ENCODE results near the gene CCNT1. TPM values are rescaled to one million over a fixed set of nuclear protein-coding genes. Genes with fewer than 3 reads are reported as not detected.
"Not testable (repeated sequence)": the region's sequence is repeated elsewhere in the genome, so short reads cannot be mapped to it uniquely, and the experiment has no call there.

Gene CCNT1
- 10 to 100 TPM; 29.5 to 58.5 (median 37.2) TPM for total RNA-seq

DNA sequence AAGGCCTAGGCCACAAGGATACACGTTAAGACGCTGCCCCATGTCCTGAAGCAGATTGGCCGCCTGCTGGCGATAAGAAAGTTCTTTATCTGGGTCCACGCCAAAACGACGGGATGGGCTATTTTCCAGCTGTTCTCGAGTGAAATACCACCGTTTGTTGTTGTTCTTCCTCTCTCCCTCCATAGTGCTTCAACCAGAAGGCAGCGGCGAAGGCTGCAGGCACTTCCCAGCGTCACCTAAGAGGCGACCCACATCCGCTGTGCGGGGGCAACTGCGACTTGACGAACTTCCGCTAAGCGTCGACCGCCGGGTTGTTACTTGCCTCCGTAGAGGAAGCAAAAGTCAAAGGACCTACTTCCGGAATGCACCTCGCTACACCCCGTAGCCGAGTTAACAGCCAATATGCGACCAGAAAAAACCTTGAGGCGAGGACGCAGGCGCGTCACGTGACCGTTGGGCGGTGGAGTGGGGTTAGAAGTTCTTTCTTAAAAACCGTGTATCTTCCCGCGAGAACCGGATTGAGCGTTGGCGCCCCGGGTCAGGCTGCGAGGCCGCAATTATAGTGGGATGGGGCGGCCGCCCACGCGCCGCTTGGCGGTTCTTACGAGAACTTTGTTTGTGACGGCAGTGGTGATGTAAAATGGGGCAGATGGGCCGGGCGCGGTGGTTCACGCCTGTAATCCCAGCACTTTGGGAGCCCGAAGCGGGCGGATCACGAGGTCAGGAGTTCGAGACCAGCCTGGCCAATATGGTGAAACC is at the start of gene CCNT1:
CCNT1 (minus strand) TSS at position 215 of the 759 bp plus-strand sequence; CDS start at position 183, 32 bp downstream.
- in situ Hi-C loops (cut with MboI; ENCODE audit: low pct_unique_long_range_greater_than_20kb in 2 of 9, low sequenced_read_pairs in 9 of 9, unreplicated experiment in 9 of 9): no loop called here
- Histone ChIP-seq H3K4me3 (peak within 1 kb of the TSS; percentile 52 to 91 (median 79)), H3K27ac (peak within 1 kb of the TSS; percentile 89 to 96), H3K4me1 (replicated peaks in 1 of 2) (peaks cover 13 to 20% of the 10 kb centered on the region in 2 donors)
- WGBS, 10 experiments: 0 to 3% (median 1%) methylated on average over 2 to 48 of the region's 61 CpGs
- peak; percentile 91 to 98 (median 97) for ATAC-seq (replicated peaks in 6 of 8)

DNA sequence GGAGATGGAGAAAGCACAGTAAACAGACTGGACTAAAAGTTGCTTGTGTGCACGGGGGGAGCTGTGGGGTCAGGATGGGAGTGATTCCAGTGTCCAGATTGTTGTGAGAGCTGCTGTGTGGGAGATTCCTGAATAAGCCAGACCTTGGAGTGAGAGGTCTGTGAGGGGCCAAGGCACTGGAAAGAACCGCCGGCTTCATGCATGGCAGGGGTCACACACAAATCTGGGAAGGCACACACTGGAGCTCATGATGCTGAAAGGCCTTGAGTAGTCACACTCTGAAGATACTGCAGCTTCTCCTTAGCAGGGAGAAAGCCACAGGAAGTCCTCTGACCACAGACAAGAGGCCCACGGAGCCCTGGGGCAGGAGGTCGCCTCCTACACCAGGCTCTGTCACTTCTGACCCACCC is 49.3 kb upstream of the CCNT1 start:
- H3K4me3 ChIP-seq: no peak overlapping the region
- H3K27ac ChIP-seq: no peak overlapping the region
- WGBS, 10 experiments: 80 to 100% (median 87%) methylated on average over 2 to 3 of the region's 5 CpGs; no CpG with 5 or more reads in 6 of the 10 experiments
- no peaks in the 10 kb centered on the region for H3K4me1 ChIP-seq (replicated peaks in 1 of 2)
- in situ Hi-C loops (cut with MboI; ENCODE audit: low pct_unique_long_range_greater_than_20kb in 2 of 9, low sequenced_read_pairs in 9 of 9, unreplicated experiment in 9 of 9): no loop called here
- ATAC-seq (replicated peaks in 6 of 8): peak in 2 of 8 experiments; percentile 13 to 42

DNA sequence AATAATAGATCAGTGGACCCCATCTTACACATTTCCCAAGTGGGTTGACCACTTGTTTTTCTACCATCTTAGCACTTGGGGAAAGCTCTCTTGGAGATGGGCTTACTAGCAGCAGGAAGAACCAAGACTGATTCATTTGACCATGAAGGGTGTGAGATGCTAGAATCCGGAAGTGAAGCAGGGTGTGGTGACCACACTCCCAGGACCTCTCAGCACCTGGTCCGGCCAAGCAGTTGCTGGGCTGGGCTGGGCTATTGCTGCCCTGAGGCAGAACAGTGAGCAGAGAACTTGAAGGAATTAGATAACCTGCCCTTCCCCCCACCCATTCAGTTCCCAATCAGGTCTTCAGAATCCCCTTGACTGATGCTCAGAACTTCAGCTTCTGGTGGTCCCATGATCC is 48.0 kb upstream of the CCNT1 start:
- Histone ChIP-seq H3K4me3 (no peak overlapping the region), H3K27ac (no peak overlapping the region), H3K4me1 (replicated peaks in 1 of 2) (no peaks in the 10 kb centered on the region)
- peak in 3 of 8 experiments; percentile 57 to 95 (median 88) for ATAC-seq (replicated peaks in 6 of 8)
- in situ Hi-C loops (cut with MboI; ENCODE audit: low pct_unique_long_range_greater_than_20kb in 2 of 9, low sequenced_read_pairs in 9 of 9, unreplicated experiment in 9 of 9): no loop called here
- WGBS, 10 experiments: 100% methylated on average over 1 to 2 of the region's 2 CpGs; no CpG with 5 or more reads in 8 of the 10 experiments

DNA sequence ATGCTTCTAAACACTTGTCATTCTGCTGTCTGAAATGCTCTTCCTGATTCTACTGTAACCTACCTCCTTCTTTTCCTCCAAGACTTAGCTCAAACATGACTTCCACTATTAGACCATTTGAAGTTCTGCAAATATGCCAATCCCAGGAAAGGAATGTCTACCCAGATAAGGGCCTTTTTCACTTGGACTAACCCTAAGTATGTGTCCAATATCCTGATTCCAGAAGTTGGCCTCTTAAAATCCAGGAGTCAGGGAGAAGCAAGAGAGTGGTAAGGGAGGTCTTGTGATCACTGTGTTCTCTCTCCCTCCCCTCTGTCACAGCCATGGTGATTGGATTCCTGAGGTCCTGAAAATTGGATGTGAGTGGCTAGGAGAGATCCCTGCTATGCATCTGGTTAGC is 42.2 kb upstream of the CCNT1 start:
- no peak for ATAC-seq (replicated peaks in 6 of 8)
- Histone ChIP-seq H3K4me3 (no peak overlapping the region), H3K4me1 (replicated peaks in 1 of 2) (no peaks in the 10 kb centered on the region), H3K27ac (no peak overlapping the region)
- in situ Hi-C loops (cut with MboI; ENCODE audit: low pct_unique_long_range_greater_than_20kb in 2 of 9, low sequenced_read_pairs in 9 of 9, unreplicated experiment in 9 of 9): no loop called here

DNA sequence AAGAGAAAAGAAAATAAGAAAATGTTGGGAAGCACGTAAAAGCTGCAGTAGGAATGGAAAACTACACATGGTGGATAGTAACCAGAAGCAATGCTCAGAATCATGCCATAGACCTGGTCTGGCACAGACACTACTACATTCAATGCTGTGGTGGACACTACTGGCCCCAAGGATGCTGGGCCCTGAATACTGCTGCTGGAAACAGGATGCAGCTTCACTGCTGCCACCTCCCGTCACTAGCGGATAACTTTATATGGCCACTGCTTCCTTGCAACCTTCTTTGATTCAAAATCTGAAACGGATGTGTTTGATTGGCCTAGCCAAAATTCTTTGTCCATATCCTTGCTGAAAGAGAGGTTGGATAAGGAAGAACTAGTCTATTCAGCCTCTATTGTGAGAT is 41.7 kb upstream of the CCNT1 start:
- in situ Hi-C loops (cut with MboI; ENCODE audit: low pct_unique_long_range_greater_than_20kb in 2 of 9, low sequenced_read_pairs in 9 of 9, unreplicated experiment in 9 of 9): no loop called here
- no peak overlapping the region for H3K27ac ChIP-seq
- WGBS, 10 experiments: 51 to 100% (median 69%) methylated on average over 1 to 4 of the region's 4 CpGs; no CpG with 5 or more reads in 1 of the 10 experiments
- H3K4me3 ChIP-seq: no peak overlapping the region
- H3K4me1 ChIP-seq (replicated peaks in 1 of 2): no peaks in the 10 kb centered on the region
- peak in 1 of 8 experiments; percentile 25 for ATAC-seq (replicated peaks in 6 of 8)

DNA sequence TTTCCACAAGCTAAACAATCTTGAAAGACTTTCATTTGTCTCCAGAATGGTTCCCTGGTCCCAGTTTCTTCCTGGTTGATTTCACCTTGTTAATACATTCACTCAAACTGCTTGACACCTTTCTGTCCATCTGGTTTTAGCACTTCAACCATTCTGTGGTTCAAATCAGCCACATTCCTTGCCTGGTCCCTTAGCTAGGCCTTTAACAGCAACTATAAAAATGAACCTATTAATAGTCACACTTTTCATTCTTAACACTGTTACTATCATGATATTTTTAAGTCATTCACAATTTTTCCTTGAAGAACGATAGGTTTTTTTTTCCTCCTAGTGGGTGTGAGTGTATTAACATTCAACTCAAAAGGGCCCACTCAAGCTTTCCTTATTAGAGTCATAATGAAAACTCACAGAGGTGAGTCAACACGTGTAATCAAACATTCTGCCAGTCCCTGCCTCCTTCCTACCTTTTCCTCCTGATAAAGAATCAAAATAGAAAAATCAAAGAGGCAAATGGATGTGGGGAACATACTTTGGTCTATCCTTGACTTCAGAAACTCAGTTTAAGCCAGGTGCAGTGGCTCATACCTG is 34.4 kb upstream of the CCNT1 start:
- in situ Hi-C loops (cut with MboI; ENCODE audit: low pct_unique_long_range_greater_than_20kb in 2 of 9, low sequenced_read_pairs in 9 of 9, unreplicated experiment in 9 of 9): no loop called here

GRCh38 chr12:48750215-48750614 is 33.7 kb upstream of the CCNT1 start:
- WGBS, 10 experiments: 100% methylated on average over 1 of the region's 1 CpG; no CpG with 5 or more reads in 7 of the 10 experiments
- no peak overlapping the region for H3K4me3 ChIP-seq
- ATAC-seq (replicated peaks in 6 of 8): peak in 2 of 8 experiments; percentile 36 to 47
- in situ Hi-C loops (cut with MboI; ENCODE audit: low pct_unique_long_range_greater_than_20kb in 2 of 9, low sequenced_read_pairs in 9 of 9, unreplicated experiment in 9 of 9): no loop called here
- H3K4me1 ChIP-seq (replicated peaks in 1 of 2): no peaks in the 10 kb centered on the region
- H3K27ac ChIP-seq: no peak overlapping the region

More for the DNA sequence above, 34.4 kb upstream of the CCNT1 start:
- 17 to 85% (median 45%) methylated on average over 1 to 2 of the region's 2 CpGs for WGBS, 10 experiments
- Histone ChIP-seq H3K27ac (no peak overlapping the region), H3K4me3 (no peak overlapping the region), H3K4me1 (replicated peaks in 1 of 2) (no peaks in the 10 kb centered on the region)
- ATAC-seq (replicated peaks in 6 of 8): no peak

- Histone ChIP-seq H3K4me1 (replicated peaks in 1 of 2) (no peaks in the 10 kb centered on the region), H3K27ac (no peak overlapping the region), H3K4me3 (no peak overlapping the region)
- ATAC-seq (replicated peaks in 6 of 8): no peak
- WGBS, 10 experiments: 42 to 100% (median 79%) methylated on average over 2 to 7 of the region's 9 CpGs; no CpG with 5 or more reads in 3 of the 10 experiments
- in situ Hi-C loops (cut with MboI; ENCODE audit: low pct_unique_long_range_greater_than_20kb in 2 of 9, low sequenced_read_pairs in 9 of 9, unreplicated experiment in 9 of 9): no loop called here
Measured at GRCh38 chr12:48744251-48745008, 27.9 kb upstream of the CCNT1 start.

GRCh38 chr12:48739618-48740269 is 23.2 kb upstream of the CCNT1 start:
- 16 to 78% (median 40%) methylated on average over 1 to 4 of the region's 5 CpGs; no CpG with 5 or more reads in 1 of the 10 experiments for WGBS, 10 experiments
- ATAC-seq (replicated peaks in 6 of 8): no peak
- Histone ChIP-seq H3K4me1 (replicated peaks in 1 of 2) (no peaks in the 10 kb centered on the region), H3K27ac (no peak overlapping the region), H3K4me3 (no peak overlapping the region)
- in situ Hi-C loops (cut with MboI; ENCODE audit: low pct_unique_long_range_greater_than_20kb in 2 of 9, low sequenced_read_pairs in 9 of 9, unreplicated experiment in 9 of 9): no loop called here

GRCh38 chr12:48736456-48736855 is 19.9 kb upstream of the CCNT1 start:
- 17 to 75% (median 36%) methylated on average over 1 of the region's 1 CpG; no CpG with 5 or more reads in 1 of the 10 experiments for WGBS, 10 experiments
- ATAC-seq (replicated peaks in 6 of 8): no peak
- no peaks in the 10 kb centered on the region for H3K4me1 ChIP-seq (replicated peaks in 1 of 2)
- H3K27ac ChIP-seq: no peak overlapping the region
- no peak overlapping the region for H3K4me3 ChIP-seq
- in situ Hi-C loops (cut with MboI; ENCODE audit: low pct_unique_long_range_greater_than_20kb in 2 of 9, low sequenced_read_pairs in 9 of 9, unreplicated experiment in 9 of 9): no loop called here

GRCh38 chr12:48728807-48729206 is 12.3 kb upstream of the CCNT1 start:
- peak in 4 of 8 experiments; percentile 22 to 99 (median 93) for ATAC-seq (replicated peaks in 6 of 8)
- 21 to 57% (median 43%) methylated on average over 1 to 4 of the region's 5 CpGs; no CpG with 5 or more reads in 5 of the 10 experiments for whole genome bisulfite sequencing, 10 experiments
- in situ Hi-C loops (cut with MboI; ENCODE audit: low pct_unique_long_range_greater_than_20kb in 2 of 9, low sequenced_read_pairs in 9 of 9, unreplicated experiment in 9 of 9): no loop called here
- Histone ChIP-seq H3K4me3 (no peak overlapping the region), H3K4me1 (replicated peaks in 1 of 2) (no peaks in the 10 kb centered on the region), H3K27ac (no peak overlapping the region)

DNA sequence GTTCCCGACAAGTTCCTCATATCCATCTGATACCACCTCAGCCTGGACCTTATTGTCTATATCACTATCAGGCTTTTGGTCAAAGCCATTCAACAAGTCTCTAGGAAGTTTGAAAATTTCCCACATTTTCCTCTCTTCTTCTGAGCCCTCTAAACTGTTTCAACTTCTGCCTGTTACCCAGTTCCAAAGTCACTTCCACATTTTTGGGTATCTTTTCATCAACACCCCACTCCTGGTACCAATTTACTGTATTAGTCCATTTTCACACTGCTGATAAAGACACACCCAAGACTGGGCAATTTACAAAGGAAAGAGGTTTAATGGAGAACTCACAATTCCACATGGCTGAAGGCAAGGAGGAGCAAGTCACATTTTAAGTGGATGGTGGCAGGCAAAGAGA is 4.2 kb upstream of the CCNT1 start:
- H3K27ac ChIP-seq; in situ Hi-C loops (cut with MboI; ENCODE audit: low pct_unique_long_range_greater_than_20kb in 2 of 9, low sequenced_read_pairs in 9 of 9, unreplicated experiment in 9 of 9); H3K4me1 ChIP-seq (replicated peaks in 1 of 2); ATAC-seq (replicated peaks in 6 of 8); H3K4me3 ChIP-seq: not testable (repeated sequence)
- 0 to 100% (median 79%) methylated on average over 1 of the region's 1 CpG; no CpG with 5 or more reads in 2 of the 10 experiments for WGBS, 10 experiments

Measured in motor neuron (in vitro differentiated cells).